Fibroblast of skin of right quadriceps (primary cell): ENCODE data around the gene LRRC61.
A peak's percentile ranks its signal among the peaks of the same experiment; 100 is the strongest.
"Not testable (repeated sequence)": the region's sequence is repeated elsewhere in the genome, so short reads cannot be mapped to it uniquely, and the experiment has no call there.

Source experiments
- DNase-seq: peaks from one replicate; pipeline ENCODE4 v3.0.0-alpha.2; 2013

LRRC61 gene

DNA sequence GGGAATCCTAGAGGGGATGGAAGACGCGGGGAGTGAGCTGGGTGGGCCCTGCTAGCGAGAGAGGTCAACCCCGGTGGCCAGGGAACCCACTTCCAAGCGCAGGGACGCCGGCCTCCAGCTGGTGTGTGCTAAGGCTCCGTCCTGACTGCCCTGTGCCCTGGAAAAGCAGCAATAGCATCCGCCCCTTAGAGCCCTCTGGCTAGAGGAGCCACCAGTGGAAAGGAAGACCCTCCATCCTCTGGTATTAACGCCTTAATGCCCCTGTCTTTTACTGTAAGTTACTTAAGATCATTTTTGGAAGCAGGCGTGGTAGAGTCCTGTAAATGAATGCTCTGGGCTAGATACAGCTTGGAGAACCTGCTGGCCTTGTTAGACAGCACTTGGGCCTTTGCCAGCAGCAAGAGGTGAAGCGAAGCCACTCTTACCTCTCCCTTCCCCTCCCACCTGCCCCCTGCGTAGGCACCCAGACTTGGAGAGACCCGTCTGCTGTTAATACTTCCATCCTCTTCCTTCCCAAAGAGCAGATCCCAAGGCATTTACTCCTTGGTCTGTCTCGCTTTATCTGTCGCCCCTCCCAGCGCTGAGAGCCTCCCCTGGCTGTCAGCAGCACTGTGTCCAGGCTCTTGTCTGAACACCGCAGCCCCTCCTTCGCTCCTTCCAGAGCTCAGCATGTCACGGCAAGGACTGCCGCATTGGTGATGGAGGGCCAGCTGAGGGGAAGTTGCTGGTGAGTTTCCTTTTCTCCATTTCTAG, 50.1 kb downstream of the LRRC61 start:
- DNase-seq: no peak

DNA sequence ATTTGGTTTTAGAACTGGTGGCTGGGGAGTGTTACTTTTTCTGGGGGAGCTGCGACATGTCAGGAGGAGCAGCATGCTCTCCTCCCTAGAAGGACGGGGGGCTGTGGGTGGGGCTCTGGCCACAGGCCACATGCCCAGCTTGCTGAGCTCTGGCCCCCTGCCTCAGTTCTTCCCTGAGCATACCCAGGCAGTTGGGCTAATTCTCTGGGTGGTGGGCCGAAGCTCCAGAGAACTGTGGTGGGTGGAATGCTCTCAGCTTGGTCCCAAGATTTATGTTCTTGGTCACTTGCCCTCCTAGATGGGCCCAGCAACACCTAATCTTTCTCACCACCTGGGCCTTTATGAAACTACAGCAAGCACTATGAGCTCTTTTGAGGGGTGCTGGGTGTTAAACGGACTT, 50.9 kb downstream of the LRRC61 start:
- no peak for DNase-seq

DNA sequence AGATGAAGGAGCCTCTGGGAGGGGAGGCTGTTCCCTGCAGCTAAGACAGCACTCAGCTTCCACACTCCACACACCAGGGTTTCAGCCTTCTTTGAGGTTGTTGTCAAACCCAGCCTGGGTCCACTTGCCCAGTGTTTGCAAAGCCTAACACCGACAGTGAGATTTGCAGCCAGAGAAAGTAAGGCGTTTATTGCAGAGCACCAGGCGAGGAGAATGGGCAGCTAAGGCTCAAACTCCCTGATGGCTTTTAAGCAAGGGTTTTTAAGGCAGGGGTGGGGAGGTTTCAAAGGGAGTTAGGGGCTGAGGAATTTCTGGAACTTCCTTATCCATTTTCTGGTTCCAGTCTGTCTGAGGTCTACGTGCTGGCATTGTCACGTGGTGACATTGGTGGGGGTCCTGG, 51.3 kb downstream of the LRRC61 start:
- no peak for DNase-seq

- DNase-seq: no peak
Observed at GRCh38 chr7:150375662-150376521, 52.7 kb downstream of the LRRC61 start.

GRCh38 chr7:150376560-150376959, 53.4 kb downstream of the LRRC61 start:
- DNase-seq: no peak

DNA sequence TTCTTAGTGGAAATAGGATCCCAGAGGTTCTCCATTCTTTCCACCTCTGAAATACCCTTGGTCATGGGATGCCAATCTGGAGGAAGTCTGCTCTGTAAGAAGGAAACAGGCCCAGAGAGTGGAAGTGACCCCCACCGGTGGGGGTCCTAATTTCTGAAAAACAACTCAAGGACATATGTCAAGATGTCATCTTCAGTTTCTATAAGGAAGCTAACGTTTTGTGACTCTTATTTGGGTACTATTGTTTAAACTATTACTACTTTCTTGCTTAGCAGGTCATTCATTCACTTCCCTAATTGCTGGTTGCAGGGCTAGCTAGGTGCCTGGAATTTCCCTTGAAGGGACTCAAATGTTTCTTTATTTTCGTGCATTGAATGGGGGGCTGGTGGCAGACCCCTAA, 54.0 kb downstream of the LRRC61 start:
- DNase-seq: no peak

- no peak for DNase-seq
Observed at GRCh38 chr7:150377635-150378034, 54.5 kb downstream of the LRRC61 start.

- DNase-seq: peak; percentile 72
Observed at GRCh38 chr7:150378115-150378852, 55.1 kb downstream of the LRRC61 start.

GRCh38 chr7:150378853-150379440, 55.8 kb downstream of the LRRC61 start, which contains the start of gene ZNF775:
ZNF775 (plus strand) TSS chr7:150379330; CDS start chr7:150388471, 9,141 bp downstream.
- DNase-seq: peak; percentile 92

GRCh38 chr7:150379441-150380379, 56.6 kb downstream of the LRRC61 start:
- DNase-seq: no peak

- DNase-seq: no peak
Observed at GRCh38 chr7:150380463-150380862, 57.3 kb downstream of the LRRC61 start.

DNA sequence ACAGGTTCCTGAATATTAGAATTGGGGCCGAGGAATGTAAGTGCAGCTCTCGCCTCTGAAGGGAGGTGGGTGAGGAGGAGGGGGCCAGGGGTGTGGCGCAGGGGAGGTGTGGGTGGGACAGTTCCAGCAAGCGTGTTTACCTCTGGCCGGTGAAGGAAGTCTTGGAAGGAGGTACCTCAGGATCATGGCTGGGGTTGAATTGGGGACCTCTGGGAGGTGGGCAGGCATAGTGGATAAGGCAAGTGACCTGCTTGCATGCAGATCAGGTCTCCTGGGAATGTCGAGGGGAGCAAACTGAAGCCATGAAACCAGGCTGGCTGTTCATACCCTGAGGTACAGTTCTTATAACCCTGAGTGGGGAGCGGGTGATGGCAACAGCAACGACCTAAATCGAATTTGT, 57.9 kb downstream of the LRRC61 start:
- DNase-seq: no peak

GRCh38 chr7:150381785-150382122, 58.6 kb downstream of the LRRC61 start:
- DNase-seq: no peak

GRCh38 chr7:150382123-150382843, 59.1 kb downstream of the LRRC61 start:
- no peak for DNase-seq

GRCh38 chr7:150382844-150383225, 59.7 kb downstream of the LRRC61 start:
- DNase-seq: no peak

DNA sequence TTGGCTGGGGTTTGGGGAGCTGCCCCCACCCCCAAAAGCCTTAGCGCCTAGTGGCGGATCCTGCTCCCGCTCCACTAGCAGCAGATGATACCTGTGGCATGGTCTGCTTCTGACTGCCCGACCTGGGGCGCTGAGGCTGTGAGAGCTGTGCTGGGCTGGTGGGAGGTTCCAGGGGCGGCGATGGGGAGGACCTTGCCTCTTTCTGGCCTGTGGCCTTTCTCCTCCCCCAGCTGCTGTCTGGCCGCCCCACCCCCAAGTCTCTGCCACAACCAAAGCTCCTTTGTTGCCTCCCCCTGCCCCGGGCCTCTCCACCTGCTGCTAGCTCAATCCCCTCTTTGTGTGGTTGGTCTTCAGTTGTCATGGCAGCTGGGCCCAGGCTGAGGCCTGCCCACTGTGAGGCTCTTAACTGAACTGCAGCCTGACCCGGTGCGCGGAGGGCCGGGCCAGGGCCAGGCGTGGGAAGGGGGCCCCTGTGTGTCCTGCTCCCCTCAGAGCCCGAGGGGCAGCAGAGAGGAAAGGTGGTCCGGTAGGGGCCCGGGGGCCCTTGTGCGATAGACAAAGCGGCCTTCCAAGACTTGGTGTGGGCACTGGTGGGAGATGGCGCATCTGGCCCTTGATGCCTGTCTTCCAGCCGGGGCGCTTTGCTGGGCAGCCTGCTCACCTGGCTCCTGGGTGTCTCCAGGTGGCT, 60.7 kb downstream of the LRRC61 start:
- no peak for DNase-seq

DNA sequence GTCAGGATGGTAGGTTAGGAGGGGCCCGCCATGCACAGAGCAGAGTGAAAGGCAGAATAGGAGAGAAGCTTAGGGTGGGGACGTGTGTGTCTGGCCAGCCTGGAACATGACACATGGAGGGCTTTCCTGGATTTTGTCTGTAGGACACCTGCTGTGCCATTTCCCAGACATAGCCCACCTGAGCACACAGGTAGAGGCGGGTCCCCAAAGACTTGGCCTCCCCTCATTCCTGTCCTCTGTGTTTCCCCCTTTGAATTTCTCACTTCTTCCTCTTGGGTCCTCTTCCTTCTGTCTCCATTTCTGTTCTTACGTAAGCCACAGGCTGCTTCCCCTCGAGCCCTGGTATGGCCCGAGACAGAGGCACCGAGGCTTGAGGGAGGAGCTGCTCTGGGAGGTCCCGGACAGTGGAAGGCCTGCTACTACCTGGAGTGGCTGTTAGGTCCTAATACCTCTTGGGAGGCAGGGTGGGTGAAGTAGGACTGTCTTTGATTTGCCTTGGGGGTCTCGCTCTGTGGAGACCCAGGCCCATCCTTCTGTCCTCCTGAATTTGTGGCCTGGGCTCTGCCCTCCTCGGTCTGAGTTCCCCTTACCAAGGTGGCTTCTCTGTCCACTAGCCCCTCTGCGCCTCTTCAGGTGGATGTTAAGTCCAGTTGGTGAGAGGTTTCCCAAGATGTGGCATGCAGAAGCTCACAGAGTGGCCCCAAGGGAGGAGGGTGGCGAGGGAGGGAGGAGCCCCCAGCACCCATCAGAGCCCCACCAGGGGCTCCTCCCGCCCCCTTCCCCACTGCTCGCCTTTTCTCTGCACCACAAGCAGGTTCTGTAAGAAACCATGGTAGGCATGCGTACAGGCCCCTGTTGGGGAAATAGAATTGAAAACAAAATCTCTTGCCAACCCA, 61.5 kb downstream of the LRRC61 start:
- no peak for DNase-seq

DNA sequence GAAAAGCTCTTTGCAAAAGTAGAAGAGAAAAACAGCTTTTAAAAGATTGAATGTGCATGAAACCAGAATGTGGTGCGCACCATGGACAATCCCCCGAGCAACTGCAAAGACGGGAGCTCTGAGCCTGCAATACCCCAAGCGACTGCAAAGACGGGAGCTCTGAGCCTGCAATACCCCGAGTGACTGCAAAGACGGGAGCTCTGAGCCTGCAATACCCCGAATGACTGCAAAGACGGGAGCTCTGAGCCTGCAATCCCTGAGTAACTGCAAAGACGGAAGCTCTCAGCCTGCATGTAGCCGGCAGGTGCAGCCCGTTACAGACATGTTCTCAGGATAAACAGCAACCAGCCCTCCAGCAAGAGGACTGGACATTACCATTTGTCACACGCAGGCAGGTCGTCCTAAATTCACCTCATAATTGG, 62.2 kb downstream of the LRRC61 start:
- no peak for DNase-seq

GRCh38 chr7:150385884-150386283, 62.7 kb downstream of the LRRC61 start:
- DNase-seq: not testable (repeated sequence)
